NCI-H2029 (cell line): ENCODE results near the gene PTPRU.
"Not testable (repeated sequence)": the region's sequence is repeated elsewhere in the genome, so short reads cannot be mapped to it uniquely, and the experiment has no call there.

Source experiments
- DNase-seq: peaks from one replicate; lab custom pipeline; 2025; lab: John Stamatoyannopoulos, UW

PTPRU gene

GRCh38 chr1:29222260-29222659 lies 14.1 kb upstream of the PTPRU start:
- not testable (repeated sequence) for DNase-seq

GRCh38 chr1:29222686-29223085 lies 13.6 kb upstream of the PTPRU start:
- DNase-seq: no peak

- no peak for DNase-seq
These were observed 12.8 kb upstream of the PTPRU start for GRCh38 chr1:29223521-29223920.

GRCh38 chr1:29224356-29224837 lies 11.9 kb upstream of the PTPRU start:
- no peak for DNase-seq

- DNase-seq: no peak
These were observed 11.0 kb upstream of the PTPRU start for GRCh38 chr1:29225361-29225760.

- DNase-seq: no peak
These were observed 8.8 kb upstream of the PTPRU start for GRCh38 chr1:29227511-29227910.

GRCh38 chr1:29230204-29230552 lies 6.1 kb upstream of the PTPRU start:
- DNase-seq: no peak

GRCh38 chr1:29230553-29231378 lies 5.6 kb upstream of the PTPRU start, which contains the start of gene MECR:
MECR (minus strand) TSS chr1:29230934; CDS start chr1:29230906, 28 bp downstream.
- DNase-seq: peak; percentile 64

GRCh38 chr1:29232387-29232786 lies 3.9 kb upstream of the PTPRU start:
- no peak for DNase-seq

- DNase-seq: no peak
These were observed 2.6 kb upstream of the PTPRU start for GRCh38 chr1:29233693-29234092.

GRCh38 chr1:29234471-29234870 lies 1.9 kb upstream of the PTPRU start:
- no peak for DNase-seq

GRCh38 chr1:29234881-29235280 lies 1.4 kb upstream of the PTPRU start:
- not testable (repeated sequence) for DNase-seq

- no peak for DNase-seq
These were observed 398 bp downstream of the PTPRU start for GRCh38 chr1:29236712-29237128.

GRCh38 chr1:29237129-29237821 lies 953 bp downstream of the PTPRU start:
- DNase-seq: no peak

- no peak for DNase-seq
These were observed 1.7 kb downstream of the PTPRU start for GRCh38 chr1:29237852-29238619.

GRCh38 chr1:29238620-29239002 lies 2.3 kb downstream of the PTPRU start:
- no peak for DNase-seq

GRCh38 chr1:29239142-29239541 lies 2.8 kb downstream of the PTPRU start:
- no peak for DNase-seq

- DNase-seq: no peak
These were observed 4.1 kb downstream of the PTPRU start for GRCh38 chr1:29240400-29240837.

GRCh38 chr1:29240986-29241385 lies 4.7 kb downstream of the PTPRU start:
- no peak for DNase-seq

- DNase-seq: no peak
These were observed 6.9 kb downstream of the PTPRU start for GRCh38 chr1:29243023-29243870.

GRCh38 chr1:29243871-29244200 lies 7.5 kb downstream of the PTPRU start:
- DNase-seq: no peak

- DNase-seq: no peak
These were observed 8.9 kb downstream of the PTPRU start for GRCh38 chr1:29245261-29245660.
